ENCODE results near the gene UGDH.
"Not testable (repeated sequence)": the region's sequence is repeated elsewhere in the genome, so short reads cannot be mapped to it uniquely, and the experiment has no call there.

Gene UGDH

DNA sequence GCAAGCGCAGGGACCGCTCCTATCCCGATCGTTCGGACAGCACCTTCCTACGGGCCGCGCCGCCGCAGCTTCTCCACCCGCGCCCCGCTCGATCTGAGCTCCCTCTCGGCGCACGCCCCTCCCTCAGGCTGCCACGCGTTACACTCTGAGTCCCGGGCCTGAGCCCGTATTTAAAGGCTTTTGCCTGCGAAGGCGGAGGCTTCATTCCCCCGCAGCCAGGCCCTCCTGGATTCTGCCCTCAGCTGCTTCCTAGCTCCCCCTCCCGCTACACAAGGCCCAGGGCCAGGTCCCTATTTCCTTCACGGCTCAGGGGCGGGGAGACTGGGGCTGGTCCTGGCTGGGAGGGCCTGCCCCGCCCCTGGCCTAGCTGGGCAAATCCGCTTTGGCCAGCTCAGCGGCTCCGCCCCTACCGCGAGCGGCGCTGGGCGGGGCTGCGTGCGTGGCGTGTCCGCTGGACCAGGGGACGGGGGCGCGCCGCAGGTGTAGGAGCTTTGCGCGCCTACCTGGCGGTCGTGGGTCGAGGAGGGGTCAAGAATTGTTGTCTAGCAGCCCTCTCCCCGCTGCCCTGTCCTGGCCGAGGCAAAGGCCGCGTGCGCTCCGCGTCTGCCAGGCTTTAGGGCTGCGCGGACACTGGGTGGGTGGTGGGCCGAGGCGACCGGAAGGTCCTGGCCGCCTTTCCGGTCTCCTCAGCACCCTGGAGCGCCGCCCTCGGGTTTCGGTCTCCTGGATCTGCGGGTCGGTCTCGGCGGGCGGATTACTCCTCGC lies at the start of gene UGDH:
TSS of gene UGDH (minus strand) at position 144 of the 765 bp plus-strand sequence. CDS start 5,927 bp downstream, outside the sequence.
- DNase-seq (ENCODE audit: low spot score) = peak; percentile 99

DNA sequence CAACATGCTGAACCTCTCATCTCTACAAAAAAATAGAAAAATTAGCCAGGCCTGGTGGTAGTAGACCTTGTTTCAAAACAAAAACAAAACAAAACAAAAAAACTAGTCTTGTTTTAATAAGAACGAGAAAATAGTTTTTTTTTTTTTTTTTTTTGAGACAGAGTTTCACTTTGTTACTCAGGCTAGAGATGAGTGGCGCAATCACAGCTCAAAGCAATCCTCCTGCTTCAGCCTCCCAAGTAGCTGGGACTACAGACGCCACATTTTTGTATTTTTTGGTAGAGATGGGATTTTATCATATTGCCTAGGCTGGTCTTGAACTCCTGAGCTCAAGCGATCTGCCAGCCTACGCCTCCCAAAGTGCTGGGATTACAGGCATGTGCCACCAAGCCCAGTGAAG lies 47.7 kb upstream of the UGDH start:
- no peak for DNase-seq (ENCODE audit: low spot score)

DNA sequence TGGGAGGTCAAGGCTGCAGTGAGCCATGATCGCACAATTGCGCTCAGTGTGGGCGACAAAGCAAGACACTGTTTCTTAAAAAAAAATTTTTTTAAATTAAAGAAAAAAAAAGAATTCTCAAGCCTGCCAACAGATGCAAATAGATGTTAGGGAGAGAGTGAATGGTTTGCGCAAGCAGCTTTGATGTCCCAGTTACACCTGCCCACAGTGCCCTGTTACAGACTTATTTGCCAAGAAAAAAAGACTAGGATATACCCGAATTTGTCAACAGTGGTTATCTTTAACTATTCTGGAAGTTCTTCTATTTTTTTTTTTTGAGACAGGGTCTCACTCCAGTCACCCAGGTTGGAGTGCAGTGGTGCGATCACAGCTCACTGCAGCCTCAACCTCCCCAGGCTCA lies 44.3 kb upstream of the UGDH start:
- DNase-seq (ENCODE audit: low spot score) = no peak

DNA sequence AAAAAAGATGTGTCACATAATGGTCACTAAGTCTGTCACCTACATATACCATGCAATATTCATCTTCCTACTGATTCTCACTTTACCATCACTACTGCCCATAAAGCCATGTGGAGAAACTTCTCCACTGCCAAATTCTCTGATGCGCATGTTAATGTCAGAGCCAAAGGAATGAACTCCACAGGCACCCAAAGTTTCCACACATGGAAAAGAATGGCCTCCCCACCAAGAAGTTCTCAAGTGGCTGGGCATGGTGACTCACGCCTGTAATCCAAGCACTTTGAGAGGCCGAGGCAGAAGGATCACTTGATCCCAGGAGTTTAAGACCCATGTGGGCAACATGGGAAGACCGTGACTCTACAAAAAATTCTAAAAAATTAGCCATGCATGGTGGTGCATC lies 43.8 kb upstream of the UGDH start:
- no peak for DNase-seq (ENCODE audit: low spot score)

DNA sequence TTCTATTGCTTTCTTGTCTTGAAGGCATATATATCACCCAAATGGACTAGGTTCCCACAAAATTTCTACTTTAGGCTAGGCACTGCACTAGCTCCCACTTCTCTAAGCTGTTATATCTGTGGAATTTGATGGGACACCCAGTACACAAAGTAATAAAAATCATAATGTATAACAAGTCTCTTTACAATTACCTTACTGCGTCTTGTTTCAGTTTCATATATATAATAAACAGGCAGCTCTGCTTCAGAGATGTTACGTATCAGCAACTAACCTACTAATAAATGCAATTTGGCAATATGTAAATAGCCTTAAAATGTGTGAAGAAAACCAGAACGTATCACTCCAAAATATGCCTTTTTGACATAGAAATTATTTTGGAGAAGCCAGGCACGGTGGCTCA lies 42.0 kb upstream of the UGDH start:
- no peak for DNase-seq (ENCODE audit: low spot score)

GRCh38 chr4:39568805-39569204 lies 41.6 kb upstream of the UGDH start:
- no peak for DNase-seq (ENCODE audit: low spot score)

GRCh38 chr4:39565878-39566600 lies 38.8 kb upstream of the UGDH start:
- DNase-seq (ENCODE audit: low spot score) = no peak

DNA sequence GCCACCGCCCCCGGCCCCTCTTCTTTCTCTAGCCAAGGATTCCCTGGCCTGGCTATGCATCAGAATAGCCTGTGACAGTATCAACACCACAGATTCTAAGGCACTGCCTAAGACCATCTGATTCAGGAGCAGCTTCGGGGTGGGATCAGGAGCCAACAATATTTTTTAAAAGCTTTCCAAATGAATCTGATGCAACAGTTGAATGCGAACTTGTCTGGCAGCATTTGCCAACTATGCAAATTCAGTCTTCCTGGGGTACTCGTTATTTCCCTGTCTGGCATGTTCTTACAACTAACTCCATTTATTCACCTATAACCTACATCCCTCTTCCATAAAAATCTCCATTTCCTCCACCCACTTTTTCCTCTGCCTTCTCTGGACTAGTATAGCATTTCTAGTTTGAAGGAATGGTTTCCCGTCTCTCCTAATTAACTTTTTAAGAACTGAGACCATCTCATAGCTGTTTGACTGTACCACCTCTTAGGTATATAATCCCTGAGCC lies 36.2 kb upstream of the UGDH start:
- DNase-seq (ENCODE audit: low spot score) = no peak

- DNase-seq (ENCODE audit: low spot score) = no peak
Measured at GRCh38 chr4:39562792-39563191, 35.6 kb upstream of the UGDH start.

- DNase-seq (ENCODE audit: low spot score) = no peak
Measured at GRCh38 chr4:39559626-39560025, 32.4 kb upstream of the UGDH start.

DNA sequence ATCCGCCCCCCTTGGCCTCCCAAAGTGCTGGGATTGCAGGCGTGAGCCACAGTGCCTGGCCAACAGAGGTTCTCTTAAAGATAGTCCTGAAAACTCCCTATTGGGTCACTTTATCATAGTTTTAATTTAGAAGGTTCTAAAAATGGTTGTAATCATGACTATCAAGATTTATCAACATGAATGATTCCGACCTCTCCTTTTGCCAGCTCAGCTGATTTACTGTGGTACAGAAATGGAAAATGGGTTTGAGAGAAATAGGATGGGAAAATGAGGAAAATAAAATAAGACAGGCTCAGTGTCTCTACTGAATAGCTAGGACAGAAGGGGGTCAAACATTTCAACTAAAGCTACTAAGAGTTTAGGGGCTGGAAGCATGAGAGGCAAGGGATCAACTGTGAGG lies 28.2 kb upstream of the UGDH start:
- no peak for DNase-seq (ENCODE audit: low spot score)

GRCh38 chr4:39548425-39549067 lies 21.3 kb upstream of the UGDH start:
- no peak for DNase-seq (ENCODE audit: low spot score)

- no peak for DNase-seq (ENCODE audit: low spot score)
Measured at GRCh38 chr4:39544580-39545315, 17.5 kb upstream of the UGDH start.

GRCh38 chr4:39544080-39544479 lies 16.8 kb upstream of the UGDH start:
- DNase-seq (ENCODE audit: low spot score) = not testable (repeated sequence)

DNA sequence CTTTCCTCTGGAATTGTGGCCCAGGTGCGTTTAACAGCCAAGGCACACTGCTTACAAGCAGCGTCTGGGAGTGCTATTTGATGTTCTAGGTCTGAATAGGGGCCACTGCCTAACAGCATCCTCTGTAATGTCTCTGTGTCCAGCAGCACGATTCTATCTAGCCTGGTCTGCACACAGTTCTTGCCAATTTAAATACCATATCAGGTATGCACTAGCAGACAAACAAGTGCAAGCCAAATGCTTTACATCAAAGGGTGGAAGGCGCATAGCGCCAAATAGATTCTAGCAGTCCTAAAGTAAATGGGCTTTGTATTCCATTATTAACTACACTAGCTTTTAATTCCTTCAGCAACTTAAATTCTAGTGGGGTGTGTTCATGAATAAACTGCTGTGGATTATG lies 15.8 kb upstream of the UGDH start:
- no peak for DNase-seq (ENCODE audit: low spot score)

- no peak for DNase-seq (ENCODE audit: low spot score)
Measured at GRCh38 chr4:39542611-39543012, 15.4 kb upstream of the UGDH start.

DNA sequence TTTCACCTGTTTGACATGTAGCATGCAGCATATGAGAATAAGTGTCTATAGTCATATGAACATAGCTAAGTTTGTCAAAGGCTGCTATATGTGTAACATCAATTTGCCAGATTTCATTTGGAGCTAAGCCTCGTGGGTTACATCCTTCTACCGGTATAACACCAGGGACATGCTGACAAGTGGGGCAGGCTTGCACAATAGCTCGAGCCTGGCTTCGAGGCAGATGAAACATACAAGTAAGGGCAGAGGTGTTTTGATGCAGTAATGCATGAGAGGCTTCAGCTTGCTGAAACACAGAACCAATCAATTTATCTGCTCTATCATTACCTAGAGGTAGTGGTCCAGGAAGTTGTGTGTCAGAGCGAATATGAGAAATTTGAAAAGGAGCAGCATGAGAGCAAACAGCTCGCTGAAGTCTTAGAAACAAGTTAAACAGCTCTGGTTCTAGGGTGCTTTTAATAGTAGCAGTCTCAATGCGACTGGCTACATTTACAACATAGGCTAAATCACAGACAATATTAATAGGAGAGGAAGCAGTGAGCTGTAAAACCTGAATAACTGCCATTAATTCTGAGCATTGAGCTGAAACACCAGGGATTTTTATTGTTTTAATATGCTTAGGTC lies 14.9 kb upstream of the UGDH start:
- DNase-seq (ENCODE audit: low spot score) = no peak

DNA sequence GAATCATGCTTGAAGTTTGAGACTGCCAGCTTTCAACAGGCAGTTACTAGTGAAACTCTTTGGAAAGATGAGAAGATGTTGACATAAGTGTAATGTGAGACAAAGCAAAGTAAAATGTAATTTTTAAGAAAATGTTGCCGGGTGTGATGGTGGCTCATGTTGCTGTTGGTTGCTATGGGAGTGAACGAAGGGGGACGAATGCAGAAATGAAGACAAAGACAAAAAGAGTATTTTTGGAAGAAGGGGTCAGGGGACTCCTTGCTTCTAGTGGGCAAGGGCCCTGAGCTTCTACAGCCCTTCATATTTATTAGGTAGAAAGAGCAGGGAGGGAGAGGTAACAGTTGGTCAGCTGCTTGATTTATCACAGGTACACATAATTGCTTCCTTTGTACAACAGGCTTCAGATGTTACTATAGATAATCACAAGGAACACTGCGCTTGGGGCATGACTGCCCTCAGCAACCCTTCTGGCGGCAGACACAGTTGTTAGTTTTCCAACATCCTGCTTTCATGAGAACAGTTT lies 11.9 kb upstream of the UGDH start:
- DNase-seq (ENCODE audit: low spot score) = no peak

DNA sequence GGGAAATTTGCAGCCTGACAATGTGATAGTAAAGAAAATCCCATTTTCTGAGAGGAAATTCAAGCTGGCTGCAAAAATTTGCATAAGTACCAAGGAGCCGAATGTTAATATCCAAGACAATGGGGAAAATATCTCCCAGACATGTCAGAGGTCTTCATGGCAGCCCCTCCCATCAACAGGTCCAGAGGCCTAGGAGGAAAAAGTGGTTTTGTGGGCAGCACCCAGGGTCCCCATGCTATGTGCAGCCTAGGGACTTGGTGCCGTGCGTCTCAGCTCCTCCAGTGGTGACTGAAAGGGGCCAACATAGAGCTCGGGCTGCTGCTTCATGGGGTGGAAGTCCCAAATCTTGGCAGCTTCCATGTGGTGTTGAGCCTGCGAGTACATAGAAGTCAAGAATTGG lies 6.3 kb upstream of the UGDH start:
- no peak for DNase-seq (ENCODE audit: low spot score)

- DNase-seq (ENCODE audit: low spot score) = not testable (repeated sequence)
Measured at GRCh38 chr4:39532237-39532636, 5.0 kb upstream of the UGDH start.

- no peak for DNase-seq (ENCODE audit: low spot score)
Measured at GRCh38 chr4:39530682-39531081, 3.4 kb upstream of the UGDH start.

All from left forelimb (tissue), 1 donor.